Measurements from ENCODE around the gene TBX3. TPM values are rescaled to one million over a fixed set of nuclear protein-coding genes. Genes with fewer than 3 reads are reported as not detected.

Gene TBX3
- total and polyA plus RNA-seq, 2 donors (not counting 3 experiments of a cell fraction or from before 2014, with no cell fraction given) = 0.52 to 2.0 TPM

- TF ChIP-seq MYC (IDR thresholded peaks at IDR 0.05; ENCODE audit: low read depth, low read length) (no peak), MAX (IDR thresholded peaks at IDR 0.05; ENCODE audit: insufficient read depth, insufficient read length) (no peak), FOS (IDR thresholded peaks at IDR 0.05; ENCODE audit: borderline replicate concordance, insufficient read depth, low read length) (no peak), GATA2 (IDR thresholded peaks at IDR 0.05; ENCODE audit: insufficient read depth, insufficient read length, low read depth, low read length) (no peak), CTCF (IDR thresholded peaks at IDR 0.05; ENCODE audit: extremely low read depth in 1 of 2, insufficient read depth in 1 of 2, low read depth in 1 of 2, low read length in 2 of 2) (no peak), EZH2 (IDR thresholded peaks at IDR 0.05; ENCODE audit: borderline replicate concordance, low read depth, low read length, severe bottlenecking) (no peak), JUN (IDR thresholded peaks at IDR 0.05; ENCODE audit: borderline replicate concordance, insufficient read depth, insufficient read length, low read depth) (no peak), POLR2A (IDR thresholded peaks at IDR 0.05; ENCODE audit: low read depth, low read length) (no peak), POLR2AphosphoS5 (IDR thresholded peaks at IDR 0.05; ENCODE audit: insufficient read depth, low read depth, low read length) (no peak)
- ChIA-PET POLR2A (no interaction called here), CTCF (interaction anchor here (1.0 to 1.3 kb wide), 2 partner anchors 15 to 1215 kb away, joined by 3 read pairs; no protein-coding TSS in a partner anchor)
- Histone ChIP-seq H3K4me3 (replicated peaks in 1 of 3; ENCODE audit: insufficient read depth in 1 of 3, low read depth in 1 of 3, low read length in 3 of 3) (no peak overlapping the region), H2AFZ (ENCODE audit: low read depth, low read length) (no peak overlapping the region), H3K27me3 (ENCODE audit: control insufficient read depth in 2 of 2, insufficient read depth in 2 of 2, low read length in 2 of 2) (peaks cover 28 to 31% of the 10 kb centered on the region in 2 experiments), H3K9me1 (replicated peaks; ENCODE audit: control insufficient read depth, extremely low read depth, insufficient read depth, low read length) (no peaks in the 10 kb centered on the region), H3K9me3 (replicated peaks; ENCODE audit: control insufficient read depth, insufficient read depth, low read length) (no peaks in the 10 kb centered on the region), H3K9ac (replicated peaks; ENCODE audit: extremely low read depth, insufficient read depth, low read length) (no peak overlapping the region), H3K4me1 (ENCODE audit: control insufficient read depth, extremely low read depth, insufficient read depth, low read length) (no peaks in the 10 kb centered on the region), H4K20me1 (replicated peaks; ENCODE audit: control insufficient read depth, extremely low read depth, insufficient read depth, low read length) (no peaks in the 10 kb centered on the region), H3K36me3 (ENCODE audit: control insufficient read depth in 2 of 2, extremely low read depth in 1 of 2, insufficient read depth in 2 of 2, low read length in 2 of 2) (no peaks in the 10 kb centered on the region), H3K27ac (ENCODE audit: insufficient read depth, low read depth, low read length) (no peak overlapping the region), H3K4me2 (ENCODE audit: insufficient read depth, low read length) (no peak overlapping the region), H3K79me2 (ENCODE audit: control insufficient read depth, insufficient read depth, low read length) (no peaks in the 10 kb centered on the region)
- dilution Hi-C loops (cut with MboI; ENCODE audit: extremely low pct_ligation_motif_present, low sequenced_read_pairs) = no loop called here
- no peak for FAIRE-seq
- no TSS peak for BruUV-seq (replicated peaks)
- intact Hi-C loops (cut with micrococcal nuclease) = no loop called here
- no peak for DNase-seq (ENCODE audit: low read depth, low spot score)
Observed at GRCh38 chr12:114703060-114703493, 19.1 kb upstream of the TBX3 start.

All from endothelial cell of umbilical vein (primary cell).